Retinal pigment epithelial cell (primary cell): ENCODE data around the gene ARHGAP11A.
A peak's percentile ranks its signal among the peaks of the same experiment; 100 is the strongest.

ENCODE experiments used
- DNase-seq: peaks from one replicate; pipeline ENCODE4 v3.0.0-alpha.2; 2010; ENCODE audit warnings: low read depth
- H3K4me3 ChIP-seq: 2 replicates; pipeline ENCODE4 v1.5.1; 2011; ENCODE audit warnings: mild to moderate bottlenecking, low read length, control low read depth, moderate library complexity
- TF ChIP-seq, protein P1 (sequence below): conservative IDR thresholded peaks from 2 replicates; pipeline ENCODE4 v1.5.1; 2011; ENCODE audit warnings: low read depth, low read length, control low read depth, inconsistent platforms

The ARHGAP11A gene

DNA sequence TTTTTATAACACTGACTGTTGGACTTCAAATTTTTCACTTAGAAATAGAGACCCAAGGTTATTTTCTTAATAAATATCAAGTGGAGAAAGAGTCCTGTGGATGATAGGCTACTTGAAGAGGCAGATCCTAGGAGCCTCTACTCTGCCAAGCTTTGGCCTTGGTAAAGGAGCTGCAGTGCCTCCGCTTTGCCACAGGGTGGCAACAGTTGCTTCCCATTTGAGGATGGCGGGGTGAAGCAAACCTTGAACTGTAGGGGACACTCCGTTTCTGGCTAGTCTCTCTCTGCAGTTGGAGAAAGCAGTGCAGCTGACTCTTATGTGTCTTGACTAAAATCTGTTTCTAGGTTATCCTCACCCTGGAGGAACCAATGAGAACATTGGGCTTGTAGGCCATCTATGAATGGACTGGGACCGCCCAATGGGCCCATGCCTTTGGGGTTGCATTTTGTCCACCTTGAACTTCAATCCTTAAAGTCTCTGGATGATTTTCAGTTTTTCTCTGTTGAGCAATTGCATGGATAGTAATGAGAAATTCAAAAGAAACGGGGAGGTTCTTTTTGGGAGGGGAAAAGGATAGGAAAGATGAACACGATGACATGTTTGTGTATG, 36.0 kb downstream of the ARHGAP11A start:
- TF ChIP-seq, protein P1, sequence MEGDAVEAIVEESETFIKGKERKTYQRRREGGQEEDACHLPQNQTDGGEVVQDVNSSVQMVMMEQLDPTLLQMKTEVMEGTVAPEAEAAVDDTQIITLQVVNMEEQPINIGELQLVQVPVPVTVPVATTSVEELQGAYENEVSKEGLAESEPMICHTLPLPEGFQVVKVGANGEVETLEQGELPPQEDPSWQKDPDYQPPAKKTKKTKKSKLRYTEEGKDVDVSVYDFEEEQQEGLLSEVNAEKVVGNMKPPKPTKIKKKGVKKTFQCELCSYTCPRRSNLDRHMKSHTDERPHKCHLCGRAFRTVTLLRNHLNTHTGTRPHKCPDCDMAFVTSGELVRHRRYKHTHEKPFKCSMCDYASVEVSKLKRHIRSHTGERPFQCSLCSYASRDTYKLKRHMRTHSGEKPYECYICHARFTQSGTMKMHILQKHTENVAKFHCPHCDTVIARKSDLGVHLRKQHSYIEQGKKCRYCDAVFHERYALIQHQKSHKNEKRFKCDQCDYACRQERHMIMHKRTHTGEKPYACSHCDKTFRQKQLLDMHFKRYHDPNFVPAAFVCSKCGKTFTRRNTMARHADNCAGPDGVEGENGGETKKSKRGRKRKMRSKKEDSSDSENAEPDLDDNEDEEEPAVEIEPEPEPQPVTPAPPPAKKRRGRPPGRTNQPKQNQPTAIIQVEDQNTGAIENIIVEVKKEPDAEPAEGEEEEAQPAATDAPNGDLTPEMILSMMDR = peak; percentile 97
- H3K4me3 ChIP-seq = no peak overlapping the region
- no peak for DNase-seq

DNA sequence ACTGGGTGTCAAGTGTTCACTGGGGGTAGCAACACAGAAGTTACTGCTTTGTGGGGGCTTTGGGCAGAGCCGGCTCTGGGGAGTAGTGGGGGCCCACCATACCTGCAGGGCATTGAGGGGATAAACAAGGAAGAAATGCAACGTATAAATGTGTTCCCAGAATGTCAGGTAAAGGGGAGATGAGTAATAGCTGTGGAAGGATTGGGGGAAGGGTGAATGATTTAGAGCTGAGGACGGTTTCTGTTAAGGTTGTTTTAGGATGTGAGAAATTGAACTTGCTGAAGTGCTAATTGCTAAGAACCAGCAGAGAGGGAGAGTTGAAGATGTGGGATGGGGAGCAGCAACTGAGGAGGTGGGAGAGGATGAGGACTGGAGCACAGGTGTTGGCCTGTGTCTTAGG, 36.9 kb downstream of the ARHGAP11A start:
- DNase-seq = no peak
- no peak overlapping the region for H3K4me3 ChIP-seq
- TF ChIP-seq, protein P1 = no peak

DNA sequence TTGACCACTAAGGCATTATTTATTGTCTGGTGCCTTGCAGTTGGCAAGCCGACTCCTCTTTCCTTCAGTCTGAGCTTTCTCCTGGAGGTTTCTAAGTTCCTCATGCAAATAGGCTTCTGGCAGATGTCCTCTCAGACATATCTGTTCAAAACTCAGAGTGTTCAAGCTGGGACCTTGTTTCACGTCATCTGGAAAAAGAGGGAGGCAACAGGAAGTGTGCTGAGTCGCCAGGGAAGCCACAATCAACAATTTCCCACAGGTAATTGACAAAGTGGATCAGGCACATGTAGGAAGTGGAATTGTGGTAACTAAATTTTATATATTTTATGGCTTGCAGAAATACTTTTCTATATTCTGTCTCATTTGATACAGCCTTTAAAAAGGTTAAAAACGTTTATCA, 40.8 kb downstream of the ARHGAP11A start:
- no peak for DNase-seq
- no peak overlapping the region for H3K4me3 ChIP-seq
- TF ChIP-seq, protein P1 = no peak

DNA sequence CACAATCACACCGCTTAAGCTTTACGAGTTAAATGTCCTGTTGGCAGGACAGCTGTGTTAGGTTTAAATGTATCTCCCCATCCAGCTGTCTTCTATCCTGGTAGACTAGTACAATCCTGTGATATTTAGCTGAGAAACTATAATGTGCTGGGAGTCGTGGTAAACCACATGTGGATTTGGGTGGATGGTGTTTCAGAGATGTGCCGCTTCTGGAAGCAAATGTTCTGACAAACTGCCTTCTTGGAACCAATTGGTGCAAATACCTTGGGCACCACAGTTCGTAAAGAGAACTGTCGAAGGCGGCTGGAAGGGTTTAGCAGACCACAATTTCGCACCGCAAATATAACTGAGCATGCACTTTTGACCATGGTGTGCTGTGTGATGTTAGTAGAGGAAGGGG, 41.2 kb downstream of the ARHGAP11A start:
- TF ChIP-seq, protein P1 = no peak
- no peak for DNase-seq
- no peak overlapping the region for H3K4me3 ChIP-seq

DNA sequence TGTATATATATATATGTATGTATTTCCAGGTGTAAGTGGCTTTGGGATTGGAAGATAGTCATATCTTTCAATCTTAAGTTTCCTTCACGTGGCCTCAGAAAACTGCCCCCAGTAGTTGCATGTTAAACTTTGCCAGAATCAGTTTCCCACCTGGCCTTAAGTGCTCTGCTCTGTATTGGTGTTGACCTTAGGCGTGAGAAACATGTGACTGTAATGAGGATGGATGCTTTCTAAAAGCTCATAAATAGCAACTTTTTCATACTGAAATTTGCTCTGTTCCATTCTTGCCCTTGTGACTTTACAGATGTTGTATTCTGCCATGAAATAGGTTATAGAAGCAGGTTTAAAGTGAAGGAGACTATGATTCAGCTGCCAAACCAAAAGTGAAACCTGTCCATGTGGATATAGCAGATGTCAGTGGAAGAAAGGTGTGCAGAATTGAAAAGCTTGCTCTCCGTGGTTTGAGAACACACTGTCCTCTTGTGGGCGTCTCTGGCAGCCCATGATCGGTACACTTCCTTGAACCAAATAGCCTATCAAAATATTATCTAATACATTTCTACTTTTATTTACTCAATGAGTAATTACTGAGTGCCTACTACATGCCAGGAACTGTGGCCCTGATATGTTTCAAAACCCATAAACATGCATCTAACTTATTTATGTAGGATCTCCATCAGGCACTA, 42.0 kb downstream of the ARHGAP11A start:
- DNase-seq = no peak
- TF ChIP-seq, protein P1 = no peak
- H3K4me3 ChIP-seq = no peak overlapping the region

DNA sequence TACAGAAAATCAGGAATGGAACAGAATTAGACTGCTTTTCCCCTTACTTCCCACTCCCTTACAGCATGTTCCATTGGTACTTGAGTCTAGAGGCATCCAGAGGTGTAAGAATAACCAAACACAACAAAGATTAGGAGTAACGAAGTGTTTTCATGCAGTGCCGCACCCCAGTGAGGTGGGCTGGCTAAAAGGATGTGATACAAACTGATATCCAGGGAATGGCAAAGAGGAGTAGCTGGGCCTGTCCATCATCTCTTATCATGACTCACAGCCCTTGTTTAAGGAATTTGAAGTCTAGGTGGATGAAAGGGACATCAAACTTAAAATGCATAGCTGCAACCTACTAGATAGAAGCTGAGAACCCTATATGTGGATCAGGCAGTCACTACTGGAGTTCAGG, 42.6 kb downstream of the ARHGAP11A start:
- H3K4me3 ChIP-seq = no peak overlapping the region
- DNase-seq = no peak
- TF ChIP-seq, protein P1 = no peak
